Stimulated activated CD4-positive, alpha-beta T cell treated with anti-CD3 and anti-CD28 coated beads, TNF-alpha, amount 100 ng/mL, for 1 hour (primary cell): Measurements from ENCODE around the gene TMPRSS11D.

Source experiments
- DNase-seq, 3 donors: peaks; one replicate each; pipeline ENCODE4 v3.0.0-alpha.2; 2020; ENCODE audit warnings: low read depth in 3 of 3, low spot score in 1 of 3

Gene TMPRSS11D, protein sequence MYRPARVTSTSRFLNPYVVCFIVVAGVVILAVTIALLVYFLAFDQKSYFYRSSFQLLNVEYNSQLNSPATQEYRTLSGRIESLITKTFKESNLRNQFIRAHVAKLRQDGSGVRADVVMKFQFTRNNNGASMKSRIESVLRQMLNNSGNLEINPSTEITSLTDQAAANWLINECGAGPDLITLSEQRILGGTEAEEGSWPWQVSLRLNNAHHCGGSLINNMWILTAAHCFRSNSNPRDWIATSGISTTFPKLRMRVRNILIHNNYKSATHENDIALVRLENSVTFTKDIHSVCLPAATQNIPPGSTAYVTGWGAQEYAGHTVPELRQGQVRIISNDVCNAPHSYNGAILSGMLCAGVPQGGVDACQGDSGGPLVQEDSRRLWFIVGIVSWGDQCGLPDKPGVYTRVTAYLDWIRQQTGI

DNA sequence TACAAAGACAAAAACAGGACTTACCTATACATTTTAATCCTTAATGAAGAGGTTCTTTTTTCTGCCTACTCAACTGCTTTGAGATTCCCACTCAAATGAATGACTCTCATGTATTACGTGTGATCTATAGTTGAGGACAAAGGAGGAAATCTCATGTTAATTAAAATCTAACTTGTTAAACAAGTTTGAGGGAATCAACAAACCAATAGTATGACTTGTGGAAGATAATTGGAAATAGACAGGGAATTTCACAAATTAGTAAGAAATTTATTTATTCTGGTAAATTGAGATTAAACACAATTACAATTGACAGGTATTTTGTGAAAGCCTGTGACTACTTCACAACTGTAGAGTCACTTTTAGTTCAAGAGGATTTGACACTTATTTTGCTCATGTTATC is at the start of gene TMPRSS11D:
TMPRSS11D (minus strand) TSS at position 101 of the 400 bp plus-strand sequence; CDS start at position 32, 69 bp downstream.
- no peak for DNase-seq

GRCh38 chr4:67933038-67933437 is 49.2 kb upstream of the TMPRSS11D start:
- DNase-seq, result no peak

DNA sequence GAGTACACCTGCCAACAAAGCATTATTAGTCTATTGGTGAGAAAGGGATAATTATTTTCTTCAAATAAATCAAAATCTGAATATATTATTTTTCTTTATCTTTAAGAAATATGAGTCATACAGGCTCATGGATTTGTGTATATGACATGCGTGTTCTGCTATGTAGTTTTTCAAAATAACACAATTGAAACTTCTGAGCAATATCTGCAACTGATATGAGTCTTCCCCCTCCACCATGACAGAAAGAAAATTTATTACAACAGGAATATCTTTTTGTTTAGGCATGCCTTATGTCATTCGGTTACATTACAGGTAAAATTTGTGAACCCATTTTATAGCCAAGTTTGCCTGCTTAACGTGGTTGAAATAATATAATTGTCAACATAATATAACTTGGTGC is 47.5 kb upstream of the TMPRSS11D start:
- no peak for DNase-seq

GRCh38 chr4:67929426-67929825 is 45.6 kb upstream of the TMPRSS11D start:
- no peak for DNase-seq

- DNase-seq, result no peak
Measured at GRCh38 chr4:67928546-67928945, 44.7 kb upstream of the TMPRSS11D start.

DNA sequence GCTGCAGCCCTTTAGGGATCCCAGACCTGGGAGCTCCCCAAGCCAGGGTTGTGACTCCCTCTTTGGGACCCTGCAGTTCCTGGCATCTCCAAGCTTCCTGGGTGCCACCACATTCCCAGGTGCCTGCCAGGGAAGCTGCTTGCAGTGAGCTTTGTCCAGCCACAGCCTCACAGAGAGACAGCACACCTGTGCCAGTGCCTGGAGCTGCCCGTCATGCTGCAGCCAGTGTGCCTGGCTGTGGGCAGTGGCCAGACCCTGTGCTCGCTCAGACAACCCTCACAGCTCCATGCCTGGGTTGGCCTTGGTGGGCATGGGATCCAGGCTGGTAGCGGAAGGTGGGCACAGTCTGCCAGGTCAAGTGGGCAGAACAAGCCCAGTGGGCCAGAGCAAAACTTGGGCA is 43.4 kb upstream of the TMPRSS11D start:
- no peak for DNase-seq

- DNase-seq, result no peak
Measured at GRCh38 chr4:67926485-67926884, 42.7 kb upstream of the TMPRSS11D start.

- no peak for DNase-seq
Measured at GRCh38 chr4:67922697-67923096, 38.9 kb upstream of the TMPRSS11D start.

- no peak for DNase-seq
Measured at GRCh38 chr4:67918428-67918827, 34.6 kb upstream of the TMPRSS11D start.

GRCh38 chr4:67915400-67915966 is 31.7 kb upstream of the TMPRSS11D start:
- no peak for DNase-seq

- DNase-seq, result no peak
Measured at GRCh38 chr4:67912080-67912479, 28.3 kb upstream of the TMPRSS11D start.

DNA sequence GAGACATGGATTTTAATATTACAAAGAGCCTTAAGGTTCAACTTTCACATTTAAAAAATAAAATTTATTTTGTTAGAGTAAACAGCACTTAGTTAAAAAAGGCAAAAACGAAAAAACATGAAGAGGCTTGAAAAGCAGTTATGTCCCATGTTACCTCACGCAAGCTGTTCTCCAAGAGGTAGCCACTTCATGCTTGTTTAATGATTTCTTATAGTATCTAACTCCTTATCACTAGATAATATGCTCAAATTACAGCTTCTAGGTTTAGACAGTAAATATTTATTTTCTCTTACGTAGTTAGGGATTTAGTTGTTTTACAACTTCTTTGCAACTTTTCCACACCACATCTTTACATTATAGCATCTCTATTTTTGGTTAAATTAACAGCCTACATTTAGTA is 27.8 kb upstream of the TMPRSS11D start:
- no peak for DNase-seq

- no peak for DNase-seq
Measured at GRCh38 chr4:67911141-67911540, 27.3 kb upstream of the TMPRSS11D start.

DNA sequence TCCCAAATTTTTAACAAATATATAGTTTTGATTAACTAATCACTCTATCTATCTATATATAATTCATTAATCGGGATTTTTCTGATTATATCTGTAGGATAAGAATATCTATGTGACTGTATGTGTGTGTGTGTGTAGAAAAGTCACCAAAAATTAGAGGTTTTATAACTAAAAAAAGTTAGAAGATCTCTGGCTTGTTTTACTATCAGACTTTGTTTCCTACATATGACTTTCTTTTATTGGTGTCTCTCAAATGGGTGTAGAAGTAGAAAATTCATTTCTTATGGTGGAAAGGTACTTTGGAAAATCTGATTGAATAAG is 26.7 kb upstream of the TMPRSS11D start:
- DNase-seq, result no peak

DNA sequence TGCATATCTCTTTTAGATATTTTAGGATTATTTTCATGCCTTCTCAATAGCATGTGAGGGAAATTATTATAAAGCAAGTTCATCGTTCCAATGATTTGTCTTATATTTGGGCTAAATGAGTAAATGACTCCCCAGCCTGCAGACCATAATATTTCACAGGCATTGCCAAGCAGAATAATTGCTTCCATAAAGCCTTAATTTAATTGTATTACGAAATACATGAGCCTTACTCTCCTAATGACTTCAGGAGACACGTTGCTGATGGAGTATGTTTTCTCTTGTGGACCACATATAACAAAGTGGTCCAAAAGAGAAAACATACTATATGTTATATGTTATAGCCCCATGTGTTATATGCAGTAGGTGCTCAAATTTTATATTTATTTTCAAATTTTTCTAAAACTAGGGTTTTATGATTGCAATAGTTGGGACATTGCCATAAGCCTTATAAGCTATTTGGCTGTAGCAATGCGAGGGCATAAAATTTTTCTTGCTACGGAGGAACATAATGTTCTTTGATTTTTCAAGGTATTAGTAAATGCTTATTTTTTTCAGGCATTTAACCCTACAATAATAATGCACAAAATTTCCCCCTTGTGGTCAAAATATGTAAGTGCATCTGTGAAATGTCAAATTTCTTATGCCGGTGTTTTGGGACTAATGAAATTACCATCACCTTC is 26.2 kb upstream of the TMPRSS11D start:
- DNase-seq, result no peak

GRCh38 chr4:67907650-67908049 is 23.8 kb upstream of the TMPRSS11D start:
- no peak for DNase-seq

DNA sequence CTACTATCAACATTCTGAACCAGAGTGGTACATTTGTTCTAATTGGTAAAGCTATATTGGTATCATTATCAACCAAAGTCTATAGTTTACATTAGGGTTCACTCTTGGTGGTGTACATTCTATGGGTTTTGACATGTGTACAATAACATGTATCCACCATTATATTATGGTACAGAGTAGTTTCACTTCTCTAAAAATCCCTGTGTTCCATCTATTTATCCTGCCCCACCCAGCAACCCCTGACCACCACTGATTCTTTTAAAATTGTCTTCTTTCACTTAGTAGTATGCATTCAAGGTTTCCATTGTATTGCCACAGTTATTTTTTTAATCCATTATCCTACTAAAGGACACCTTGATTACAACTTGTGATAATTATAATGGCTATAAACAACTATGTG is 15.3 kb upstream of the TMPRSS11D start:
- no peak for DNase-seq

GRCh38 chr4:67897686-67898085 is 13.9 kb upstream of the TMPRSS11D start:
- DNase-seq, result no peak

DNA sequence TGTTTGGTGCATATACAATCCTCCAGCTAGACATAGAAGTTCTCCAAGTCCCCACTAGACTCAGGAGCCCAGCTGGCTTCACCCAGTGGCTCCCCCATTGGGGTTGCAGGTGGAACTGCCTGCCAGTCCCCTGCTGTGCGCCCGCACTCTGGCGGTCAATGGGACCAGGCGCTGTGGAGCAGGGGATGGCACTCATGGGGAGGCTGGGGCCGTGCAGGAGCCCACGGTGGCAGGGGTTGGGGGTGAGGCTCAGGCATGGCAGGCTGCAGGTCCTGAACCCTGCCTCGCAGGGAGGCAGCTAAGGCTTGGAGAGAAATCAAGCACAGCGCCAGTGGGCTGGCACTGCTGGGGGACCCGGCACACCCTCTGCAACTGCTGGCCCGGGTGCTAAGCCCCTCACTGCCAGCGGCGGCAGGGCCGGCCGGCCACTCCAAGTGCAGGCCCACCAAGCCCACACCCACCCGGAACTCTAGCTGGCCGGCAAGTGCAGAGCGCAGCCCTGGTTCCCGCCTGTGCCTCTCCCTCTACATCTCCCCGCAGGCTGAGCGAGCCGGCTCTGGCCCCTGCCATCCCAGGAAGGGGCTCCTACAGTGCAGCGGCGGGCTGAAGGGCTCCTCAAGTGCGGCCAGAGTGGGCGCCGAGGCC is 12.7 kb upstream of the TMPRSS11D start:
- no peak for DNase-seq

- no peak for DNase-seq
Measured at GRCh38 chr4:67894659-67895058, 10.9 kb upstream of the TMPRSS11D start.

DNA sequence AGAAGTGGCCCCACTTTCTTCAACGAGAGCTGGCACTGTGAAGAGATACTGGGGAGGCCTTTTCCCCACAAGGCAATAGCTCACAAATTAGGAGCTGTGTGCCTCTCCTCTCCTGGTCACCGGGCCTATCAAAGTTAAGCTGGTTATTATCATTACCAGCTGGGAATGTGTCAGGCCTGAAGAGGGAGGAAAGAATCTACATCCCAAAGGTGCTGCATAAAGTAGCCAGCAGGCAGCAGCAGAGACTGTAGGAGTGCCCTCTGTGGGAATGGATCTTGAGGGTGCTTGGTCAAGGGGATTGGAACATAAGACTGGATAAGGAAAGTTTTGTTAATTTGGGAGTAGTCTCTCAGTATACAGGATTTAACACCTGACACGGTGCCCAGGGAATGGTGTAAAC is 9.1 kb upstream of the TMPRSS11D start:
- DNase-seq, result no peak

DNA sequence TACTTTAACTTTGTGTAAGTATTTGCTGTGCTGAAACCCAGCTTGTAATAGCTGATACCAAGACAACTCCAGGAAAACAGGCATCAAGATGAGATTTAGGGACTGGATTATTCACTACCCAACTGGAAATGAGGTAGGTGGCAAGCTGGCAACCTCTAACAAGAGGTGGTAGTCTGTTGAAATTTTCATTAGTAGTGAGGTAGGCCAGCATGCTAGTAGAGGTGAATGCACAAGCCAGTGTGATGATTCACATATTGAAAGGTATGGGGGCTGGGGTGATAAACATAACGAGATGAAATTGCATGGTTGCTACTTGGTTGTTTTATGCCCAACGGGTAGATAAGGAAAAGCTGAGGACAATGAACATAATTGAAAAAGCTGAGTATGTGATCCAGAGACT is 8.5 kb upstream of the TMPRSS11D start:
- no peak for DNase-seq
